ENCODE data around the gene PARP8. TPM values are rescaled to one million over a fixed set of nuclear protein-coding genes. Genes with fewer than 3 reads are reported as not detected.
"Not testable (repeated sequence)": the region's sequence is repeated elsewhere in the genome, so short reads cannot be mapped to it uniquely, and the experiment has no call there.

Gene PARP8
- total RNA-seq, 1 experiment from 2014 or later, result 31.5 TPM

DNA sequence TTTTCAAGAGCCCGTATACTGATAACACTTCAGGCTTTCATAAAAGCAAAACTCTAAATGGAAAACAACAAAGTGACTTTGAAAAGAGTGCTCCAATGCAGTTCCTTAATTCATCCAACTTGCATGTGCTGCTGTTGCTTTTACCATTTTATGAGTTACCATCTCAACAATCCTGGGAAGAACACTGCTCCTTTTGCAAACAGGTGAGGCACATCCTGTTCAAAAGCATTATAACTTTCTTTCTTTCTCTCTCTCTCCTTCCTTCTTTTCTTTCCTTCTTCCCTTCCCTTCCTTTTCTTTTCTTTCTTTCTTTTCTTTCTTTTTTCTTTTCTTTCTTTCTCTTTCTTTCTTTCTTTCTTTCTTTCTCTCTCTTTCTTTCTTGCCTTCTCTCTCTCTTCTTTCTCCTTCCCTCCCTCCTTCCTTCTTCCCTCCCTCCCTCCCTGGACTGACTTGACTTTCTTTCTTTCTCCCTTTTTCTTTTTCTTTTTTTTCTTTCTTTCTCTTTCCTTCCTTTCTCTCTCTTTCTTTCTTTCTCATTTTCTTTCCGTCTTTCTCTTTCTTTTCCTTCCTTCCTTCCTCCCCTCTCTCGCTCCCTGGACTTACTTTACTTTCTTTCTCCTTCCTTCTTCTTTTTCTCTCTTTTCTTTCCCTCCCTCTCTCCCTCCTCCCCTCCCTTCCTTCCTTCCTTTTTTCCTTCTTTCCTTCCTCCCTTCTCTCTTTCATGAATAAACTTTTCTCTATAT, 11.2 kb upstream of the PARP8 start:
- no peak for DNase-seq
- no peaks in the 10 kb centered on the region for H3K79me2 ChIP-seq (ENCODE audit: low read length)

DNA sequence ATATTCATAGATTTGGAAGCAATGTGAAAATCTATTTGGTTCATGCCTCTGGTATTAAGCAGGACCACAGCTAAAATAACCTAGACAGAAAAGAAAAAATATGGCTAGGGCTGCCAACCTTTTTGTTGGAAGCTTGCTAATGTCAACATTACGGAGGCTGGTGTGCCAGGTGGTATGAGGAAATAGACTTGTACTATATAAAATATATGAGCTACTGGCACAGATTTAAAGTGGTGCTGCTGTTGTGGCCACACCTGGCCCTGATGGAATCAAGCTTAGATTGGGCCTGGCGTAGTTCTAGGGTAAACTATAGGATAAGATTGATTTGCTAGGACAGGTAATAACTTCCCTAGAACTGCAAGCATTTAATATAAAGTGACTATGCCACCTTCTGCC, 10.6 kb upstream of the PARP8 start:
- DNase-seq, result no peak
- H4K20me1 ChIP-seq (ENCODE audit: insufficient read depth, low read depth, low read length), result no peaks in the 10 kb centered on the region
- no peaks in the 10 kb centered on the region for H3K9me2 ChIP-seq (replicated peaks; ENCODE audit: insufficient read depth, low read length)
- no peaks in the 10 kb centered on the region for H3K36me3 ChIP-seq (ENCODE audit: insufficient read depth, low read length)
- H3K4me1 ChIP-seq (ENCODE audit: low read length), result peaks cover 16% of the 10 kb centered on the region
- H3K4me3 ChIP-seq (ENCODE audit: low read length), result no peak overlapping the region
- H3K27me3 ChIP-seq (ENCODE audit: low read length), result no peaks in the 10 kb centered on the region
- H3K9ac ChIP-seq (ENCODE audit: low read length), result no peak overlapping the region
- H3K4me2 ChIP-seq (ENCODE audit: low read depth, low read length, poor library complexity, severe bottlenecking), result no peak overlapping the region
- H2AFZ ChIP-seq (ENCODE audit: low read length), result no peak overlapping the region
- no peak overlapping the region for H3K27ac ChIP-seq (ENCODE audit: low read length)
- no peaks in the 10 kb centered on the region for H3K79me2 ChIP-seq (ENCODE audit: low read length)
- no peaks in the 10 kb centered on the region for H3K9me3 ChIP-seq (ENCODE audit: low read length)

More for the DNA sequence above, 11.2 kb upstream of the PARP8 start:
- H3K4me3 ChIP-seq (ENCODE audit: low read length), result no peak overlapping the region
- no peaks in the 10 kb centered on the region for H3K36me3 ChIP-seq (ENCODE audit: insufficient read depth, low read length)
- H2AFZ ChIP-seq (ENCODE audit: low read length), result no peak overlapping the region
- no peak overlapping the region for H3K9ac ChIP-seq (ENCODE audit: low read length)
- no peaks in the 10 kb centered on the region for H3K27me3 ChIP-seq (ENCODE audit: low read length)
- no peaks in the 10 kb centered on the region for H3K9me2 ChIP-seq (replicated peaks; ENCODE audit: insufficient read depth, low read length)
- H4K20me1 ChIP-seq (ENCODE audit: insufficient read depth, low read depth, low read length), result no peaks in the 10 kb centered on the region
- H3K4me1 ChIP-seq (ENCODE audit: low read length), result peaks cover 16% of the 10 kb centered on the region
- no peak overlapping the region for H3K27ac ChIP-seq (ENCODE audit: low read length)
- H3K9me3 ChIP-seq (ENCODE audit: low read length), result no peaks in the 10 kb centered on the region
- no peak overlapping the region for H3K4me2 ChIP-seq (ENCODE audit: low read depth, low read length, poor library complexity, severe bottlenecking)

DNA sequence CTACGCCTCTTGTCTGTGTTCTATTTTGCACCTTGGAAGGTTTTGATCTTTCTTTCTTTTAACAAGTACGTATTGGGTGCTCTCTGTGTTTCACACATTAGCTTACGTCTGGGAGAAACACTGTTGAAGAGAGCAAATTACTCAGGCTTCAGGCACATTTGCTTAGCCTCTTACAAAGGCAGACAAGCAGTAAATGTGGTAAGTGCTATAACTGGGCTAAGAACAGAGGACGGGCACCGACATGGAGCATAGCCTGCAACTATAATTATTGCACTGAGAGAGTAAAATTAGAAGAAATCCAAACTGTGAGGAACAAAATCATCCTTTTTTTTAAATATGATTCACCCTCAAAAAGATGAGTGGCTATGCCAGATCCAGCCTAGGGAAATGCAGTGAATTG, 9.4 kb upstream of the PARP8 start:
- Histone ChIP-seq H2AFZ (ENCODE audit: low read length) (no peak overlapping the region), H3K4me1 (ENCODE audit: low read length) (peaks cover 16% of the 10 kb centered on the region), H3K36me3 (ENCODE audit: insufficient read depth, low read length) (no peaks in the 10 kb centered on the region), H3K4me3 (ENCODE audit: low read length) (no peak overlapping the region), H3K9me2 (replicated peaks; ENCODE audit: insufficient read depth, low read length) (no peaks in the 10 kb centered on the region), H3K9me3 (ENCODE audit: low read length) (no peaks in the 10 kb centered on the region), H3K27ac (ENCODE audit: low read length) (no peak overlapping the region), H3K27me3 (ENCODE audit: low read length) (no peaks in the 10 kb centered on the region), H3K4me2 (ENCODE audit: low read depth, low read length, poor library complexity, severe bottlenecking) (no peak overlapping the region), H3K9ac (ENCODE audit: low read length) (no peak overlapping the region), H3K79me2 (ENCODE audit: low read length) (no peaks in the 10 kb centered on the region), H4K20me1 (ENCODE audit: insufficient read depth, low read depth, low read length) (no peaks in the 10 kb centered on the region)
- no peak for DNase-seq

DNA sequence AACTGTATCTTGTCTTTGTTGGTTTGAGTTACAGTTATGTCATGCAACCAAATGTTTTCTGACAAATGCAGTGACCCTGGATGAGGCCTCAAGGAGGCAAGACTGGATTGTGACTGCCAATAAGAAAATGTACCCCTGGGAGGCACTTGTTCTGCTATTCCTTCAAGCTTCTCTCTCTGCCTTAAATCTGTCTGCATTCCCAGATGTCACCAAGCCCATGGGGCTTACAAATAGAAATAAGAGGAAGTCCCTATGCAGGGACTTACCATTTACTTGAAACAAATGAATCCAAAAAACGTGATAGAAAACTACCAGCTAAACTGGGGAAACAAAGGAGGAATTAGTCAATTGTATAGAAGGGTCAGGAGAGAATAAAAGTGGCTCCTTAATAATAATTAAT, 8.2 kb upstream of the PARP8 start:
- Histone ChIP-seq H3K4me2 (ENCODE audit: low read depth, low read length, poor library complexity, severe bottlenecking) (no peak overlapping the region), H3K9me3 (ENCODE audit: low read length) (no peaks in the 10 kb centered on the region), H4K20me1 (ENCODE audit: insufficient read depth, low read depth, low read length) (no peaks in the 10 kb centered on the region), H3K9me2 (replicated peaks; ENCODE audit: insufficient read depth, low read length) (no peaks in the 10 kb centered on the region), H3K79me2 (ENCODE audit: low read length) (no peaks in the 10 kb centered on the region), H3K27ac (ENCODE audit: low read length) (no peak overlapping the region), H3K4me1 (ENCODE audit: low read length) (peaks cover 16% of the 10 kb centered on the region), H2AFZ (ENCODE audit: low read length) (no peak overlapping the region), H3K36me3 (ENCODE audit: insufficient read depth, low read length) (no peaks in the 10 kb centered on the region), H3K4me3 (ENCODE audit: low read length) (no peak overlapping the region), H3K27me3 (ENCODE audit: low read length) (no peaks in the 10 kb centered on the region), H3K9ac (ENCODE audit: low read length) (no peak overlapping the region)
- DNase-seq, result no peak

DNA sequence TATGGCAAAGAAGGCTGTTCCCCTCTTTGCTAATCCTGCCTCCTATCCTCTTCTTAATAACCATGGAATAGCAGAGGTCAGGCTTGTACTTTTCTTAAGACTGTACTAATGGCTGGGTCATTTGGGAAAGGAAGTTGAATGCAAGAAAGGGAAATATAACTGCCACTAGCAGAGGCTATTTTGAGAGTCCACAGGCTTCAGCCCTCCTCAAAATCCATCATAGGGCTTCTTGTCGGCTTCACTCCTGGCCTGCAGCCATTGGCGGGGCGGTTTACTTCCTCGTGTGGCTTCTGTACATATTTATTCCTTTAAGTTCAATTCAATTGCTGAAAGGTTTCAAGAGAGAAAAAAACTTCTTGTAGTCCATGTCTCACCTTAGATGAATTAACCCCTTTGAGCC, 2.8 kb upstream of the PARP8 start:
- Histone ChIP-seq H3K9me2 (replicated peaks; ENCODE audit: insufficient read depth, low read length) (no peaks in the 10 kb centered on the region), H3K36me3 (ENCODE audit: insufficient read depth, low read length) (no peaks in the 10 kb centered on the region), H3K27me3 (ENCODE audit: low read length) (no peaks in the 10 kb centered on the region), H3K4me2 (ENCODE audit: low read depth, low read length, poor library complexity, severe bottlenecking) (no peak overlapping the region), H3K9ac (ENCODE audit: low read length) (no peak overlapping the region), H3K9me3 (ENCODE audit: low read length) (no peaks in the 10 kb centered on the region), H3K4me1 (ENCODE audit: low read length) (peaks cover 13% of the 10 kb centered on the region), H3K4me3 (ENCODE audit: low read length) (no peak overlapping the region), H3K27ac (ENCODE audit: low read length) (no peak overlapping the region), H3K79me2 (ENCODE audit: low read length) (peaks cover 5% of the 10 kb centered on the region; the same call in 1 of the 2 replicates), H2AFZ (ENCODE audit: low read length) (no peak overlapping the region), H4K20me1 (ENCODE audit: insufficient read depth, low read depth, low read length) (no peaks in the 10 kb centered on the region)
- no peak for DNase-seq

DNA sequence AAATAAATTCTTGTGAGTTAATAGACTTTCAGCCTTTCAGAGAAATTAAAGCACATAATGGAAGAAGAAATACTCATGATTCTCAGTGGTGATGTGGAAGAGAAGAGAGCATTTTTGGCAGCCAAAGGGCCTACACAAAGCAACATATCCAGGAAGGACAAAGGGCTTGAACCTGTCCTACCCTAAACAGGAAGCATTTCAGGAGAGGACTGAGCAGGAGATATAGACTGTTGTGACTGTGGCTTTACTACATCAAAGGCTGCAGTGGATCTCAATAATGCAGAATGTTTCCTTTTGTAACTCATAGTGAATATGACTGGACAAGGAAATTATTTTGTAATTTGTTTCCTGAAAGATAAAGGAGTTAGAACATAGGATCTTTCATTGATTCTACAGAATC, 1.3 kb upstream of the PARP8 start:
- no peak for DNase-seq
- H4K20me1 ChIP-seq (ENCODE audit: insufficient read depth, low read depth, low read length), result no peaks in the 10 kb centered on the region
- no peak overlapping the region for H2AFZ ChIP-seq (ENCODE audit: low read length)
- H3K36me3 ChIP-seq (ENCODE audit: insufficient read depth, low read length), result no peaks in the 10 kb centered on the region
- no peak overlapping the region for H3K27ac ChIP-seq (ENCODE audit: low read length)
- peaks cover 18% of the 10 kb centered on the region for H3K4me1 ChIP-seq (ENCODE audit: low read length)
- no peak overlapping the region for H3K4me3 ChIP-seq (ENCODE audit: low read length)
- no peaks in the 10 kb centered on the region for H3K9me2 ChIP-seq (replicated peaks; ENCODE audit: insufficient read depth, low read length)
- H3K79me2 ChIP-seq (ENCODE audit: low read length), result peaks cover 18% of the 10 kb centered on the region; the same call in 1 of the 2 replicates
- H3K9me3 ChIP-seq (ENCODE audit: low read length), result no peaks in the 10 kb centered on the region
- H3K27me3 ChIP-seq (ENCODE audit: low read length), result no peaks in the 10 kb centered on the region
- no peak overlapping the region for H3K4me2 ChIP-seq (ENCODE audit: low read depth, low read length, poor library complexity, severe bottlenecking)
- no peak overlapping the region for H3K9ac ChIP-seq (ENCODE audit: low read length)

DNA sequence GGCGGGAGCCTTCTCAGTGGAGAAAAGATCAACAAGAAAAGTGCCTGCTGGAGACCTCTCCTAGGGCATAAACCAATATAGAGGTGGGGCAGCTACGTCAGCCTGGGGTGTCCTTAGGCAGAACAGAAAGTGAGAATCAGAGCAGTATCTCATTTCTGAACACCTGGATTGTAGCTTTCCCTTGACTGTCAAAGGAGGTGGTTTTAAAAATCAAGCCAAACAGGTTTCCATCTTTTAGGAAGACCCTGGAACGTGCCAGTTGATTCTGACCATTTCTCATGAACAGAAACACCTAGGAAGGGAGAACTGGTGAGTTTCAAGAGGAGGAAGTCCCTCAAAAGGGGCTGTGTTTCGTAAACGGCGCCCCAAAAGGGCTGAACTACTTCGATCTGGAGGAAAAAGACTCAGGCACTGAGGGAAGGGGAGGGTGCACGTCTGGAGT, 655 bp upstream of the PARP8 start:
- Histone ChIP-seq H3K4me1 (ENCODE audit: low read length) (peaks cover 18% of the 10 kb centered on the region), H3K9ac (ENCODE audit: low read length) (peak overlapping the region; percentile 82), H3K4me3 (ENCODE audit: low read length) (peak overlapping the region; percentile 85; the same call in 1 of the 2 replicates), H3K27ac (ENCODE audit: low read length) (peak overlapping the region; percentile 32), H2AFZ (ENCODE audit: low read length) (peak overlapping the region; percentile 71), H3K4me2 (ENCODE audit: low read depth, low read length, poor library complexity, severe bottlenecking) (peak overlapping the region; percentile 90), H3K79me2 (ENCODE audit: low read length) (peaks cover 23% of the 10 kb centered on the region; the same call in 1 of the 2 replicates)
- not testable (repeated sequence) for H3K9me3 ChIP-seq (ENCODE audit: low read length); H3K9me2 ChIP-seq (replicated peaks; ENCODE audit: insufficient read depth, low read length); H3K27me3 ChIP-seq (ENCODE audit: low read length); H4K20me1 ChIP-seq (ENCODE audit: insufficient read depth, low read depth, low read length); H3K36me3 ChIP-seq (ENCODE audit: insufficient read depth, low read length)
- DNase-seq, result peak; percentile 51

DNA sequence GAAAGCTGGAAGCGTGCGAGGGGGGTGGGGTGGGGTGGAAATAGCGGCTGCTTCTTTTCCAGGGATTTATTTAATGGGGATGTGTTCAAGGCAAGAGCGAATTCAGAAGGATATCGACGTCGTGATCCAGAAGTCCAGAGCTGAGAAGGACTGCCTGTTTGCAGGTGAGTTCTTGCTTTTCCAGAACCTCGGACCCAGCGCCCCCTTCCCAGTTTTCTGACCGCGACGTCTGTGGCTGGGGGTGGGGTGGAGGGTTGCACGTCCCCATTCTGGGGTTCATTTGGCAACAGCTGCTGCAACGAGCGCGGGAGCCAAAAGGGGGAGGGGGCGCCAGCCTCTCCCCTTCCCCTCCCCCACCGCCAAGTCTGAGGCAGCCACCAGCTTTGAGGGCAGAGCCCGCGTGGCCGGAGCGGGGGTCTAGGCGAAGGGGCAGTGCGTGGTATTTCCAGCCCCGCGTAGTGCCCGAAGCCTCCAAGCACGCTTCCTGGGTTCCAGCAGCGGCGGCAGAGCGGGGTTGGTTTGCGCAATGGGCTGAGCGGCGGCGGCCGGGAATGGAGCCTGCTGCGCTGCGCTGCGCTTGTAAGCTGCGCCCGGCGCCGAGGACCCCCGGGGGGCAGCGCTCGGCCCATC, 701 bp downstream of the PARP8 start:
- Histone ChIP-seq H3K4me3 (ENCODE audit: low read length) (peak overlapping the region; percentile 85), H3K4me2 (ENCODE audit: low read depth, low read length, poor library complexity, severe bottlenecking) (peak overlapping the region; percentile 90), H3K79me2 (ENCODE audit: low read length) (peaks cover 24% of the 10 kb centered on the region; the same call in 1 of the 2 replicates), H3K27ac (ENCODE audit: low read length) (peak overlapping the region; percentile 45; the same call in 1 of the 2 replicates), H3K9ac (ENCODE audit: low read length) (peak overlapping the region; percentile 82), H3K9me2 (replicated peaks; ENCODE audit: insufficient read depth, low read length) (no peaks in the 10 kb centered on the region), H3K27me3 (ENCODE audit: low read length) (no peaks in the 10 kb centered on the region), H2AFZ (ENCODE audit: low read length) (peak overlapping the region; percentile 86), H3K36me3 (ENCODE audit: insufficient read depth, low read length) (no peaks in the 10 kb centered on the region), H3K9me3 (ENCODE audit: low read length) (no peaks in the 10 kb centered on the region), H4K20me1 (ENCODE audit: insufficient read depth, low read depth, low read length) (no peaks in the 10 kb centered on the region), H3K4me1 (ENCODE audit: low read length) (peaks cover 18% of the 10 kb centered on the region)
- DNase-seq, result peak; percentile 77
